Activated CD4-positive, alpha-beta T cell treated with anti-CD3 and anti-CD28 coated beads, Interleukin-2, amount 10 ng/mL, durations not matched to agents 7 days and 5 days (primary cell): ENCODE data around the gene CDK18. TPM values are rescaled to one million over a fixed set of nuclear protein-coding genes. Genes with fewer than 3 reads are reported as not detected.

ENCODE experiments used
- CTCF ChIA-PET: fragments of 350-600 bp; sonication (Branson Sonifier 250); formaldehyde crosslinking; loops from one replicate; lab custom pipeline; 2021; ENCODE audit warnings: antibody characterized with exemption; lab: Charles Lee
- POLR2A ChIA-PET: fragments of 350-600 bp; sonication (Branson Sonifier 250); formaldehyde crosslinking; loops from one replicate; lab custom pipeline; 2021; ENCODE audit warnings: antibody characterized with exemption; lab: Charles Lee
- DNase-seq: peaks from one replicate; pipeline ENCODE4 v3.0.0-alpha.2; 2020
- H3K27ac Mint-ChIP-seq: one replicate; pipeline ENCODE4 v1.8.0; 2021; ENCODE audit warnings: mild to moderate bottlenecking, moderate library complexity, mixed read lengths
- H3K27me3 Mint-ChIP-seq: one replicate; pipeline ENCODE4 v1.8.0; 2021; ENCODE audit warnings: mixed read lengths
- H3K36me3 Mint-ChIP-seq: one replicate; pipeline ENCODE4 v1.8.0; 2021; ENCODE audit warnings: low read depth, mixed read lengths
- H3K4me1 Mint-ChIP-seq: one replicate; pipeline ENCODE4 v1.8.0; 2021; ENCODE audit warnings: mixed read lengths
- H3K4me3 Mint-ChIP-seq: one replicate; pipeline ENCODE4 v1.8.0; 2021; ENCODE audit warnings: mild to moderate bottlenecking, moderate library complexity, mixed read lengths
- H3K9me3 Mint-ChIP-seq: one replicate; pipeline ENCODE4 v1.8.0; 2021; ENCODE audit warnings: mixed read lengths
- total RNA-seq, 2 experiments: library from RNA; stranded (reverse); gene quantifications; one replicate each; pipeline ENCODE4 v1.2.3, GENCODE V29; 2021

CDK18 gene
- total RNA-seq, 2 experiments from 2014 or later: 2.9 to 3.5 TPM

DNA sequence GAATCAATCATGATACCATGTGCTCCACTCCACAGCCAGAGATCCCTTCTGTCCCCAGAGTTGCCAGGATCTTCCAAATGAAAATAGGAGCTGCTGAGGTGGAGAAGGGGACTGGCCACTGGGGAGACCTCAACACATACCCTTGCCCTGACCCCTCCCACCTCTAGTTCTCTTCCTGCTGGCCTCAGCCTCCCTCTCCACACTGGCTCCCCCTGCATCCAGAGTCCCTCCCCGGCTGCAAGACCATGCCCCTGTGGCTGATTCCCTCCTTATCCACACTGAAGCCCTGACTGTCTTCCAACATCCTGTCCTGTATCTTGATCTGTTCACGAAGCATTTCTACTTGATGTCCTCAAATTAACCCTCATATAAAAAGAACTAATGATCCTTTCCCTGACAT is 21.1 kb upstream of the CDK18 start:
- DNase-seq: no peak

DNA sequence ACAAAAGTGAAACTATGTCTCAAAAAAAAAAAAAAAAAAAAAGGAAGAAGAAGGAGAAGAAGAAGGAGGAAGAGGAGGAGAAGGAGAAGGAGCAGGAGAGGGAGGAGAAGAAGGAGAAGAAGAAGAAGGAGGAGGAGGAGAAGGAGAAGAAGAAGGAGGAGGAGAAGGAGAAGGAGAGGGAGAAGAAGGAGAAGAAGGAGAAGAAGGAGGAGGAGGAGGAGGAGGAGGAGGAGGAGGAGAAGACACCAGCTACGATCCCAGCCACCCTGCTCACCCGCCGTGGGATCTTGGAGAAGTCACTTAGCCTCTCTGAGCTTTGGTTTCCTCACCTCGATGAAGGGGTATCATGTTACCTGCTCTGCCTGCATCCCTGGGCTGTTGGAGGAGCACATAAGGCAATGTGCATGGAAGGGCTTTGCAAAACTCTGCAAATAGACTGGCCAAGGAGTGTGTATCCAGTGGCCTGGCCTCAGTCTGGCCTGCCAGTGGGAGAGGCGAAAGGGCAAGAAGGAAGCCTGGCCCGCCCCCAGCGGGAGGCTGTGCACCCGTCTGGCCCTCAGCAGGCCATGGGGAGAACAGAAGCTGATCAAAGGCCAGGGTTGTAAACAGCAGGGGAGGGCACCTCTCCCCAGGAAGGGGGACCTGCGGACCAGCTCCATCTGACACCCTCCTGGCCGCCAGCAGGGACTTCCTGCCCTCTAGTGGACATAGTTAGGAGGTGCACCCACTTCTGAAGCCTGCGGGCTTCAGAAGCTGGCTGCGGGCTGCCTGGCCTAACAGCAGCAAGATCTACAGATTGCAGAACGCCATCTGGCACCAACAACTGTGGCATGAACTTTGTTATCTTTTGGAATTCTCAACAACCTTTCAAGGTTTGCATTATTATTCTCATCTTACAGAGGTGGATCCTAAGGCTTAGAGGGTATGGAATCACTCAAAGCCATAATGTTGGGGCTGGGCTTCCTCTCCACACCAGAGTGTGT is 19.2 kb upstream of the CDK18 start:
- POLR2A ChIA-PET: no interaction called here
- Mint-ChIP-seq H3K27ac (no peak overlapping the region), H3K36me3 (no peaks in the 10 kb centered on the region), H3K27me3 (peaks cover 57% of the 10 kb centered on the region), H3K4me3 (no peak overlapping the region), H3K9me3 (no peaks in the 10 kb centered on the region), H3K4me1 (peaks cover 20% of the 10 kb centered on the region)
- CTCF ChIA-PET: interaction anchor here (0.6 to 6.5 kb wide), 32 partner anchors 8 to 1755 kb away, joined by 3 to 42 read pairs (median 3); partner anchors contain the start of gene ELK4
- DNase-seq: peak; percentile 71

More for the DNA sequence above, 21.1 kb upstream of the CDK18 start:
- no peaks in the 10 kb centered on the region for H3K36me3 Mint-ChIP-seq
- H3K9me3 Mint-ChIP-seq: no peaks in the 10 kb centered on the region
- H3K4me3 Mint-ChIP-seq: no peak overlapping the region
- ChIA-PET CTCF (interaction anchor here (0.8 kb wide), 1 partner anchor 86 kb away, joined by 3 read pairs; no protein-coding TSS in a partner anchor), POLR2A (no interaction called here)
- peaks cover 20% of the 10 kb centered on the region for H3K4me1 Mint-ChIP-seq
- H3K27me3 Mint-ChIP-seq: peaks cover 50% of the 10 kb centered on the region
- H3K27ac Mint-ChIP-seq: no peak overlapping the region

DNA sequence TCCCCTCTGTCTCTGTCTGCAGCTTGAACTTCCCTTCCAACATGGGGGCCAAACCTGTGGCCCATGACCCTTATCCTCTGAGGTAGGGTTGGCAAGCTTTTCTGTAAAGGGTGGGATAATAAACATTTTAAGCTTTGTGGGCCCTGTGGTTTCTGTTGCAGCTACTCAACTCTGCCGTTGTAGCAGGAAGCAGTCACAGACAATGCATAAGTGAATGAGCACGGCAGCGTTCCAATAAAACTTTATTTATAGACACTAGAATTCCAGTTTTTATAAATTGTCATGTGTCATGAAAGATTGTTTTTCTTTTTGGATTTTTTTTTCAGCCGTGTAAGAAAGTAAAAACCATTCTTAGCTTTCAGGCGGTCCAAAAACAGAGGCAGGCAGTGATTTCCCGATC is 18.2 kb upstream of the CDK18 start:
- Mint-ChIP-seq H3K27me3 (peaks cover 50% of the 10 kb centered on the region), H3K27ac (no peak overlapping the region), H3K4me1 (peaks cover 13% of the 10 kb centered on the region), H3K4me3 (no peak overlapping the region), H3K36me3 (no peaks in the 10 kb centered on the region), H3K9me3 (no peaks in the 10 kb centered on the region)
- ChIA-PET POLR2A (no interaction called here), CTCF (interaction anchor here (0.6 to 6.5 kb wide), 10 partner anchors 10 to 217 kb away, joined by 3 to 42 read pairs (median 6); no protein-coding TSS in a partner anchor)
- no peak for DNase-seq

DNA sequence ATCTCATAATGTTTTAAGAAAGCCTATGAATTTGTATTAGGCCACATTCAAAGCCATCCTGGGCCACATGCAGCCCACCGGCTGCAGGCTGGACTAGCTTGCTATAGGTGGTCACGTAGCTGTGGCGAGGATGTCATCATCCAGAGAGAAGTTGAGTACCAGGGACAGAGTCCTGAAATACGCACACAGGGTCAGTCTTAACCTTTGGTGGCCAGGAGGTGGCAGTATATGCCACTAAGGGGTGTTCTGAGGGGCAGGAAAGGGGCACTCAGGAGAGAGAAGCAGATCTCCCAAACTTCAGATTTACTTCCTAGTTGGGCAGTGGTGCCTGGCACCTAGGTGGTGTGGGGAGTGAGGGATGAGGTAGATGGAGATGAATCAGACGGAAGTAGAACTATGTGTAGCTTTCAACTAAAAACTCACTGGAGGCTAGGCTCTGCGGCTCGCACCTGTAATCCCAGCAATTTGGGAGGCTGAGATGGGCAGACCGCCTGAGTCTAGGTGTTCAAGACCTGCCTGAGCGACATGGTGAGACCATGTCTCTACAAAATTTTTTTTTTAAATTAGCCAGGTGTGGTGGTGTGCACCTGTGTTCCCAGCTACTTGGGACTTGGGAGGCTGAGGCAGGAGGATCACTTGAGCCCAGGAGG is 16.3 kb upstream of the CDK18 start:
- H3K36me3 Mint-ChIP-seq: no peaks in the 10 kb centered on the region
- DNase-seq: peak; percentile 54
- H3K27ac Mint-ChIP-seq: no peak overlapping the region
- ChIA-PET CTCF (interaction anchor here (0.9 to 6.5 kb wide), 12 partner anchors 9 to 153 kb away, joined by 3 to 42 read pairs (median 4); no protein-coding TSS in a partner anchor), POLR2A (no interaction called here)
- no peak overlapping the region for H3K4me3 Mint-ChIP-seq
- peaks cover 9% of the 10 kb centered on the region for H3K4me1 Mint-ChIP-seq
- peaks cover 44% of the 10 kb centered on the region for H3K27me3 Mint-ChIP-seq
- H3K9me3 Mint-ChIP-seq: no peaks in the 10 kb centered on the region

DNA sequence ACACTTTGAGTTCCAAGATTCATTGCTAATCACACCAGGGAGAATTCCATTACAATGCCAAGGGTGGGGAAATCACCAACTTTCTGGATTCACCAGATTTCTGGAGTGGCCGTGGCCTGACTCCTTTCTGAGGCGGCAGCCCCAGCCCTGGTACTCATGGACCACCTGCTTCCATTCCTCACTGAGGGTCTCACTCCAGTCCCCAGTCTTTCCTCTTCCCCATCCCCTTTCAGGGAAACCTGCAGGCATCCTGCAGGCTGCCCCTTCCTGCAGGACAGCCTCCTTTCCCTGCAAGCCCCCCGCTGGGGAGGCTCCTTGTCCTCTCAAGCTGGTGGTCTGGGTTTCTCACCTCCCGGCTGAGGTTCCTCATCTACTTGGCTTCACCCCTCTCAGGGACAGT is 12.7 kb upstream of the CDK18 start:
- no peak for DNase-seq
- Mint-ChIP-seq H3K4me1 (peaks cover 9% of the 10 kb centered on the region), H3K27ac (no peak overlapping the region), H3K27me3 (peaks cover 33% of the 10 kb centered on the region), H3K4me3 (no peak overlapping the region), H3K36me3 (no peaks in the 10 kb centered on the region), H3K9me3 (no peaks in the 10 kb centered on the region)
- ChIA-PET CTCF (interaction anchor here (2.3 kb wide), 2 partner anchors 32 to 95 kb away, joined by 8 to 11 read pairs; no protein-coding TSS in a partner anchor), POLR2A (no interaction called here)

DNA sequence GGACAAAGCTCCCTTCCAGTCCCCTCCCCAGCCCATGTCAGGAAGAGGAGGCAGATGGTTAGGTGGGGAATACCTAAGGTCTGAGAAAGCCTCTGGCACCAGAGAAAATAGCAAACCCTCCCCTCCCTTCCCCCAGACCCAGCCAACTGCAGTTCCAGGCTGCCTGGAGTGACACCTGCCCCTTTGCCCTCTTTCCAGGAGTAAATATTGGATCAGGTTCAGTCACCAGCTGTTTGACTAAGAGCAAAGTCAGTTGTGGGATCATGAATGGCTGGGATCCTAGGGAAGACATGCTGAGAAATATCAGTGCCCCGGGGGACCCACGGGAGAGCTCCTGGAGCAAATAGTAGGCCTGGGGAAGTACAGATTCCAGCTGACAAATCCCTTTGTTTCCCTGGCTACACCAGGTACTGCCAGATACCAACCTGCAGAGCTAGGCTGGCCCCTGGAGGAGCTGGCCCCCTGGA is 12.2 kb upstream of the CDK18 start:
- ChIA-PET POLR2A (no interaction called here), CTCF (interaction anchor here (1.2 to 2.3 kb wide), 3 partner anchors 32 to 138 kb away, joined by 4 to 11 read pairs (median 8); no protein-coding TSS in a partner anchor)
- peaks cover 33% of the 10 kb centered on the region for H3K27me3 Mint-ChIP-seq
- no peak overlapping the region for H3K4me3 Mint-ChIP-seq
- H3K9me3 Mint-ChIP-seq: no peaks in the 10 kb centered on the region
- no peak for DNase-seq
- peaks cover 9% of the 10 kb centered on the region for H3K4me1 Mint-ChIP-seq
- no peak overlapping the region for H3K27ac Mint-ChIP-seq
- no peaks in the 10 kb centered on the region for H3K36me3 Mint-ChIP-seq

DNA sequence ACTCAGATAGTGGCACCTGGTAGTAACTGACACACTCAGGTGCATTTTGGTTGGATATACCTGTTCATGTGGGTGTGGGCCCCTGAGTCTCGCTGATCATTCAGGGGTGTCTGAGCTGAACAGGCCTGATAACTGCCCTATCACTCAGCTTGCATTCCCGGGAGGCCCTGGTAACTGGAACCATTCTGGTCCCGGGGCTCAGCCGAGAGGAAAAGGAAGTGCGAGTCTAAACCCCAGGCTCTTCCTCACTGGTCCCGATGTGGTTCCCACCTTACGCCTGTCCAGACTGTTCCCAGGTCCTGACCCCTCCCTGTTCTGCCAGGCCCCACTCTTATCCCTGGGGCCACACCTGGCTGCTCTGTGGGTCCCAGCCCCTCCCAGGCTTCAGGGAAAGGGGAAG is 11.7 kb upstream of the CDK18 start:
- Mint-ChIP-seq H3K4me3 (no peak overlapping the region), H3K27ac (no peak overlapping the region), H3K36me3 (no peaks in the 10 kb centered on the region), H3K4me1 (peaks cover 9% of the 10 kb centered on the region), H3K9me3 (no peaks in the 10 kb centered on the region), H3K27me3 (peaks cover 33% of the 10 kb centered on the region)
- POLR2A ChIA-PET: no interaction called here
- CTCF ChIA-PET: interaction anchor here (1.2 to 2.3 kb wide), 4 partner anchors 8 to 139 kb away, joined by 4 to 12 read pairs (median 10); no protein-coding TSS in a partner anchor
- no peak for DNase-seq

DNA sequence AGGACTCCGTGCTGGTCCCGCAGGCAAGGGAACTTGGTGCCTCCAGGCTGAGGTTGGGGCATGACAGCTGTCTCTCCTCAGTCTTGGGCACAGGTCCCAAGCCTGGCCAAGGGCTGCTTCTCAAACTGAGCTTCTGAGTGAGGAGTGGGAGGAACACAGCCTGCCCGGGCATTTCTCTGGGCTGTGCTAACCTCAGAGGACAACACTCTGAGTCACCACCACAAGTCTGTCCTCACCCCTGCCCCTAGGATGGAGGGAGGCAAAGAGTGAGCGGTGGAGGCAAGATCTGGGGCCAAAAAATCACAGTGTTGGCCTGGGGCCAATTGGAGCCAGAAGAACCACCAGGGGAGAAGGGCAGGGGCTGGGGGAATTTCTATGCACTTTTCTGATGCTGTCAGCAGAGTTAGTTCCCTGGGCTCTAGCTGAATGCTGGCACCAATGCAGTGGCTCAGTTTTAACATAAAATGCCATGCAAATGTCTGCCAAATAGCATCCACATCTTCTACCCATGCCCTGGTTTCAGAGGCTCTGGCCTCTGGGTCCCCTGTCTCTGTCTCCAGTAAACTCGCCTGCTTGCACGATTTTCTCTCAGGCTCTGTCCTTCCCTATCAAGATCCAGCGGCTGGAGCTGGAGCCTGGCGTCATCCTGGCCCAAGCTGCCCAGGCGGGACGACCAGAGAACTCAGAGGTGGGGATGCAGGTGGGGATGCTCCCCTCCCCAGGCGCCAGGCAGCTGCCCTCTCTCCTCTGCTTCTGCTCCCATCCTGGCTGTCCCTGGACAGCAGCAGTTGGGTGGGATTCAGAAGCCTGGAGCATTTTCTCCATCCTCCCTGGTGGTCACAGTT is 11.0 kb upstream of the CDK18 start:
- CTCF ChIA-PET: interaction anchor here (0.7 to 2.3 kb wide), 5 partner anchors 9 to 585 kb away, joined by 3 to 12 read pairs (median 8); no protein-coding TSS in a partner anchor
- no peak overlapping the region for H3K4me3 Mint-ChIP-seq
- peaks cover 29% of the 10 kb centered on the region for H3K27me3 Mint-ChIP-seq
- H3K4me1 Mint-ChIP-seq: peaks cover 9% of the 10 kb centered on the region
- no peaks in the 10 kb centered on the region for H3K9me3 Mint-ChIP-seq
- DNase-seq: no peak
- H3K36me3 Mint-ChIP-seq: no peaks in the 10 kb centered on the region
- POLR2A ChIA-PET: no interaction called here
- H3K27ac Mint-ChIP-seq: no peak overlapping the region

DNA sequence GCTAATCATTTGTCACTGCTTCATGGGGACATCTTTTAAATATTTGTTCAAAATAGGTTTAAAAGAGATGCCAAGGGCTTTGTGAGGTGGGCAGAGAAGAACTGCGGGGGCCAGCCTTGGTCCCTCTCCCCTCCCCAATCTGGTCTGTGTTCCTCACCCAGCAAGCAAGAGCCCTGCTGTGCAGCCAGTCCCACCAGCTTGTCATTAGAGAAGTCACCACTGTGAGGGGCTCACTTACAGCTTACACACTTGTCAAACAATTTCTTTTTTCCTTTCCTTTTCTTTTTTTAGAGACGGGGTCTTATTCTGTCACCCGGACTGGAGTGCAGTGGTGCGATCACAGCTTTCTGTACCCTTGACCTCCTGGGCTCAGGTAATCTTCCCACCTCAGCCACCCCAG is 10.4 kb upstream of the CDK18 start:
- POLR2A ChIA-PET: no interaction called here
- CTCF ChIA-PET: interaction anchor here (0.7 to 2.3 kb wide), 4 partner anchors 9 to 585 kb away, joined by 3 to 12 read pairs (median 6); no protein-coding TSS in a partner anchor
- H3K27me3 Mint-ChIP-seq: peaks cover 25% of the 10 kb centered on the region
- no peaks in the 10 kb centered on the region for H3K36me3 Mint-ChIP-seq
- H3K4me3 Mint-ChIP-seq: no peak overlapping the region
- no peak for DNase-seq
- H3K27ac Mint-ChIP-seq: no peak overlapping the region
- H3K4me1 Mint-ChIP-seq: peaks cover 9% of the 10 kb centered on the region
- H3K9me3 Mint-ChIP-seq: no peaks in the 10 kb centered on the region

DNA sequence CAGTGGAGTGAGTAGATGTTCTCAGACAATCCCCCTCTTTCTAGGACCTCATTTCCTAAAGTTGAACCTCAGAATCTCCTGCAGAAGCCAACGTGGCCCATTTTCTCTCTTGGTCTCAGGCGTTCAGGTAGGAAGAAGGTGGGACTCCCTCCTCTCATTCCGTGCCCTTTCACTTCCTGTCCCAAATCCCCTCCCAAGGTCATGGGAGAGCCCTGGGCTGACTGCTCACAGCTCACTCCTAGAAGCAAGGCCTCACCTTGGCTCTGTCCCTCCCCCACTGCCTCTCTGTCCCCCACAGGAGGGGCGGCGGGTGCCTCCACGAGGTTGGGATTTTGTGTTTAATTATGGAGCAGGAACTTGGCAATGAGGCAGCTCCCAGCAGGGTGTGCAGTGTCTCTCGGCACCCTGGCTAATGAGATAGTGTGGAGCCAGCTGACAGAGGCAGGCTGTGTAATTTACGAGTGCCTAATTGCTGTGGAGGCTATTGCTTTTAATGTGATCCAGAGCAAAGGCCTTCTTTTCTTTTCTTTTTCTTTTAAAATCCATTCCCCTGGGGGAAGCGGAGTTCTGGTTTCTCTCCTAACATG is 9.1 kb upstream of the CDK18 start:
- DNase-seq: no peak
- no peak overlapping the region for H3K4me3 Mint-ChIP-seq
- POLR2A ChIA-PET: no interaction called here
- peaks cover under 1% of the 10 kb centered on the region for H3K4me1 Mint-ChIP-seq
- no peaks in the 10 kb centered on the region for H3K9me3 Mint-ChIP-seq
- H3K36me3 Mint-ChIP-seq: no peaks in the 10 kb centered on the region
- CTCF ChIA-PET: interaction anchor here (2.8 kb wide), 1 partner anchor 10 kb away, joined by 15 read pairs; no protein-coding TSS in a partner anchor
- no peak overlapping the region for H3K27ac Mint-ChIP-seq
- peaks cover 17% of the 10 kb centered on the region for H3K27me3 Mint-ChIP-seq

DNA sequence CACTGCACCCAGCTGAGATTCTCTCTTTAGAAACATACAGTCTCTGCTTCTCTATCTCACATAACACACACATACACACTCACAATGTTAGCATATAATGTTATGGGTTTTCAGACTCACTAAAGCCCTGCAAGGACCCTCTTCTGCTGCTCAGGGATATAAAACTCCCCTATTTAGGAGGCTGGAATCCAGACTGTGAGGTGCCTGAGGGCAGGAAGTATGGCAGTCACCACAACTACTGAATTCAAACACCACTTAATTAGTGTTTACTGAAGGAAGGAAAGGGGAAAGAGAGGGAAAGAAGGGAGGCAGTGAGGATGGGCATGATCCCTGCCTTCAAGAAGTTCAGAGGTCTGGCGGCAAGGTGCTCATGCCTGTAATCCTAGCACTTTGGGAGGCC is 7.8 kb upstream of the CDK18 start:
- H3K4me3 Mint-ChIP-seq: no peak overlapping the region
- H3K27ac Mint-ChIP-seq: no peak overlapping the region
- no peak for DNase-seq
- H3K36me3 Mint-ChIP-seq: no peaks in the 10 kb centered on the region
- POLR2A ChIA-PET: no interaction called here
- H3K9me3 Mint-ChIP-seq: no peaks in the 10 kb centered on the region
- no peaks in the 10 kb centered on the region for H3K4me1 Mint-ChIP-seq
- peaks cover 17% of the 10 kb centered on the region for H3K27me3 Mint-ChIP-seq
- CTCF ChIA-PET: interaction anchor here (1.5 to 2.8 kb wide), 2 partner anchors 8 to 12 kb away, joined by 5 to 15 read pairs; no protein-coding TSS in a partner anchor
